HepG2 (cell line): ENCODE data around the gene SLC1A2. TPM values are rescaled to one million over a fixed set of nuclear protein-coding genes. Genes with fewer than 3 reads are reported as not detected.

Experiments
- HES4 ChIP-seq: sonication (generic); formaldehyde crosslinking; IDR thresholded peaks from 2 replicates; pipeline ENCODE4 v1.9.0; 2021; ENCODE audit warnings: mild to moderate bottlenecking, missing genetic modification reagents, borderline replicate concordance
- HMG20B ChIP-seq: conservative IDR thresholded peaks from 2 replicates; pipeline ENCODE4 v1.6.1; 2016; ENCODE audit warnings: missing genetic modification reagents, missing compliant biosample characterization
- MAFK ChIP-seq, 2 experiments: IDR thresholded peaks in 1 of 2; conservative IDR thresholded peaks in 1 of 2; 2 replicates each; pipeline ENCODE4 v1.6.1; 2011; ENCODE audit warnings: improper control_type of control experiment in 2 of 2, low read length in 2 of 2
- MXI1 ChIP-seq: IDR thresholded peaks from 3 replicates; pipeline ENCODE4 v1.6.1; 2012; ENCODE audit warnings: low read depth, low read length, inconsistent platforms, borderline replicate concordance
- NCOR1 ChIP-seq: fragments of 200-600 bp; sonication (generic); IDR thresholded peaks from 2 replicates; pipeline ENCODE4 v1.7.0; 2017; ENCODE audit warnings: antibody characterized with exemption, low read length, borderline replicate concordance
- NFATC3 ChIP-seq: sonication (generic); formaldehyde crosslinking; IDR thresholded peaks from 2 replicates; pipeline ENCODE4 v1.5.1; 2020; ENCODE audit warnings: mild to moderate bottlenecking, missing genetic modification reagents
- NFE2L2 ChIP-seq: fragments of 150-350 bp; IDR thresholded peaks from 2 replicates; pipeline ENCODE4 v1.6.1; 2014; ENCODE audit warnings: low read length
- SAP130 ChIP-seq: IDR thresholded peaks from 2 replicates; pipeline ENCODE4 v1.6.1; 2016; ENCODE audit warnings: low read depth
- SMAD3 ChIP-seq: sonication (generic); formaldehyde crosslinking; IDR thresholded peaks from 2 replicates; pipeline ENCODE4 v1.4.0; 2020; ENCODE audit warnings: missing genetic modification reagents
- SP140L ChIP-seq: sonication (generic); formaldehyde crosslinking; IDR thresholded peaks from 2 replicates; pipeline ENCODE4 v1.4.0; 2020; ENCODE audit warnings: missing genetic modification reagents, borderline replicate concordance
- TBP ChIP-seq: sonication (generic); formaldehyde crosslinking; IDR thresholded peaks from 2 replicates; pipeline ENCODE4 v1.5.0; 2020; ENCODE audit warnings: missing genetic modification reagents
- THAP9 ChIP-seq: sonication (generic); formaldehyde crosslinking; IDR thresholded peaks from 2 replicates; pipeline ENCODE4; 2020; ENCODE audit warnings: missing genetic modification reagents, mild to moderate bottlenecking, borderline replicate concordance
- ZKSCAN1 ChIP-seq: fragments of 150-350 bp; IDR thresholded peaks from 2 replicates; pipeline ENCODE4 v1.6.1; 2014; ENCODE audit warnings: low read length
- ZKSCAN8 ChIP-seq: IDR thresholded peaks from 2 replicates; pipeline ENCODE4 v1.6.1; 2016; ENCODE audit warnings: borderline replicate concordance, missing genetic modification reagents, missing compliant biosample characterization
- polyA plus RNA-seq, 8 experiments: library from polyadenylated mRNA; depleted of rRNA in 3 of 8; stranded (reverse) in 7 of 8; unstranded in 1 of 8; fragments of >200 nt; fragmentation: Illumina TruSeq in 4 of 8; extraction: Trizol in 4 of 8; gene quantifications; 2 replicates each; pipeline versions ENCODE4 v1.2.1 to v1.2.3, GENCODE V29; 2011 to 2016; ENCODE audit warnings: low read depth in 4 of 8, missing spikeins in 1 of 8, mixed read lengths in 1 of 8; ENCODE audit not compliant: insufficient read depth in 1 of 8
- total RNA-seq, 5 experiments: library from RNA; depleted of rRNA; stranded (reverse); fragments of >200 nt; fragmentation: Illumina TruSeq; extraction: Trizol; gene quantifications; 2 replicates each; pipeline ENCODE4 v1.2.3, GENCODE V29; 2016; ENCODE audit warnings: low read depth in 1 of 5
- TF ChIP-seq, protein P1 (sequence below): sonication (generic); formaldehyde crosslinking; IDR thresholded peaks from 2 replicates; pipeline ENCODE4 v1.8.0; 2022; ENCODE audit warnings: mild to moderate bottlenecking, missing genetic modification reagents, moderate library complexity
- TF ChIP-seq, protein P2 (sequence below): sonication (generic); formaldehyde crosslinking; IDR thresholded peaks from 2 replicates; pipeline ENCODE4 v1.4.0; 2020; ENCODE audit warnings: missing genetic modification reagents, mild to moderate bottlenecking, borderline replicate concordance
- TF ChIP-seq, protein P3 (sequence below), 2 experiments: sonication (generic) in 1 of 2; formaldehyde crosslinking in 1 of 2; IDR thresholded peaks; 2 replicates each; pipeline versions ENCODE4 v1.4.0 to v1.6.1; 2016 to 2020; ENCODE audit warnings: borderline replicate concordance in 1 of 2, low read depth in 1 of 2, mild to moderate bottlenecking in 1 of 2, missing genetic modification reagents in 1 of 2

SLC1A2 gene
- total and polyA plus RNA-seq, 2 of the 13 experiments (the other 11 are each of a cell fraction or from before 2014, with no cell fraction given), result 23.2 to 43.2 TPM

GRCh38 chr11:35303596-35304385, 115.6 kb downstream of the SLC1A2 start (continued):
- TF ChIP-seq, protein P1, sequence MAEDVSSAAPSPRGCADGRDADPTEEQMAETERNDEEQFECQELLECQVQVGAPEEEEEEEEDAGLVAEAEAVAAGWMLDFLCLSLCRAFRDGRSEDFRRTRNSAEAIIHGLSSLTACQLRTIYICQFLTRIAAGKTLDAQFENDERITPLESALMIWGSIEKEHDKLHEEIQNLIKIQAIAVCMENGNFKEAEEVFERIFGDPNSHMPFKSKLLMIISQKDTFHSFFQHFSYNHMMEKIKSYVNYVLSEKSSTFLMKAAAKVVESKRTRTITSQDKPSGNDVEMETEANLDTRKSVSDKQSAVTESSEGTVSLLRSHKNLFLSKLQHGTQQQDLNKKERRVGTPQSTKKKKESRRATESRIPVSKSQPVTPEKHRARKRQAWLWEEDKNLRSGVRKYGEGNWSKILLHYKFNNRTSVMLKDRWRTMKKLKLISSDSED, result no peak
- no peak for TF ChIP-seq HMG20B
- no peak for TF ChIP-seq MXI1
- TF ChIP-seq MAFK (conservative IDR thresholded peaks at IDR 0.05 in 1 of 2, IDR thresholded peaks at IDR 0.05 in 1 of 2; ENCODE audit: low read length in 2 of 2), result no peak
- TF ChIP-seq ZKSCAN1, result no peak
- TF ChIP-seq NCOR1, result no peak
- no peak for TF ChIP-seq SP140L (CRISPR knock-in tag)
- no peak for TF ChIP-seq NFE2L2
- TF ChIP-seq SAP130 (CRISPR knock-in tag), result no peak; the same call in 1 of the 2 replicates
- no peak for TF ChIP-seq TBP (CRISPR knock-in tag)
- TF ChIP-seq, protein P2, sequence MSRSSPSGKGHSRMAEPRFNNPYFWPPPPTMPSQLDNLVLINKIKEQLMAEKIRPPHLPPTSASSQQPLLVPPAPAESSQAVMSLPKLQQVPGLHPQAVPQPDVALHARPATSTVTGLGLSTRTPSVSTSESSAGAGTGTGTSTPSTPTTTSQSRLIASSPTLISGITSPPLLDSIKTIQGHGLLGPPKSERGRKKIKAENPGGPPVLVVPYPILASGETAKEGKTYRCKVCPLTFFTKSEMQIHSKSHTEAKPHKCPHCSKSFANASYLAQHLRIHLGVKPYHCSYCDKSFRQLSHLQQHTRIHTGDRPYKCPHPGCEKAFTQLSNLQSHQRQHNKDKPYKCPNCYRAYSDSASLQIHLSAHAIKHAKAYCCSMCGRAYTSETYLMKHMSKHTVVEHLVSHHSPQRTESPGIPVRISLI, result no peak
- no peak for TF ChIP-seq ZKSCAN8 (CRISPR knock-in tag)
- no peak for TF ChIP-seq SMAD3 (CRISPR knock-in tag)
- no peak for TF ChIP-seq NFATC3 (CRISPR knock-in tag)
- TF ChIP-seq THAP9 (CRISPR knock-in tag), result no peak
- TF ChIP-seq, protein P3, sequence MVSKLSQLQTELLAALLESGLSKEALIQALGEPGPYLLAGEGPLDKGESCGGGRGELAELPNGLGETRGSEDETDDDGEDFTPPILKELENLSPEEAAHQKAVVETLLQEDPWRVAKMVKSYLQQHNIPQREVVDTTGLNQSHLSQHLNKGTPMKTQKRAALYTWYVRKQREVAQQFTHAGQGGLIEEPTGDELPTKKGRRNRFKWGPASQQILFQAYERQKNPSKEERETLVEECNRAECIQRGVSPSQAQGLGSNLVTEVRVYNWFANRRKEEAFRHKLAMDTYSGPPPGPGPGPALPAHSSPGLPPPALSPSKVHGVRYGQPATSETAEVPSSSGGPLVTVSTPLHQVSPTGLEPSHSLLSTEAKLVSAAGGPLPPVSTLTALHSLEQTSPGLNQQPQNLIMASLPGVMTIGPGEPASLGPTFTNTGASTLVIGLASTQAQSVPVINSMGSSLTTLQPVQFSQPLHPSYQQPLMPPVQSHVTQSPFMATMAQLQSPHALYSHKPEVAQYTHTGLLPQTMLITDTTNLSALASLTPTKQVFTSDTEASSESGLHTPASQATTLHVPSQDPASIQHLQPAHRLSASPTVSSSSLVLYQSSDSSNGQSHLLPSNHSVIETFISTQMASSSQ (IDR thresholded peaks at IDR 0.05; ENCODE audit: low read depth), result no peak
- TF ChIP-seq, protein P3 (CRISPR knock-in tag; IDR thresholded peaks at IDR 0.05; ENCODE audit: borderline replicate concordance), result no peak
- TF ChIP-seq HES4 (CRISPR knock-in tag), result no peak
